Nephron progenitor cell (in vitro differentiated cells): ENCODE results near the gene RPEL1.

ENCODE experiments used
- DNase-seq: peaks from one replicate; pipeline ENCODE4 v3.0.0; 2021
- H3K27ac Mint-ChIP-seq: 2 replicates; pipeline ENCODE4 v1.8.0; 2021; ENCODE audit warnings: mild to moderate bottlenecking, moderate library complexity, mixed read lengths
- H3K27me3 Mint-ChIP-seq: 2 replicates; pipeline ENCODE4 v1.8.0; 2021; ENCODE audit warnings: mild to moderate bottlenecking, low read depth, mixed read lengths; ENCODE audit not compliant: poor library complexity
- H3K36me3 Mint-ChIP-seq: 2 replicates; pipeline ENCODE4 v1.8.0; 2021; ENCODE audit warnings: low read depth, mixed read lengths
- H3K4me1 Mint-ChIP-seq: 2 replicates; pipeline ENCODE4 v1.8.0; 2021; ENCODE audit warnings: mixed read lengths
- H3K4me3 Mint-ChIP-seq: 2 replicates; pipeline ENCODE4 v1.8.0; 2021; ENCODE audit warnings: mild to moderate bottlenecking, moderate library complexity, mixed read lengths
- H3K9me3 Mint-ChIP-seq: 2 replicates; pipeline ENCODE4 v1.8.0; 2021; ENCODE audit warnings: mild to moderate bottlenecking, moderate library complexity, mixed read lengths
- CTCF ChIP-seq: fragments of 200-600 bp; sonication (generic); IDR thresholded peaks from 2 replicates; pipeline ENCODE4 v1.5.0; 2021; ENCODE audit warnings: antibody characterized with exemption

RPEL1 gene

GRCh38 chr10:103231047-103231551, 14.6 kb upstream of the RPEL1 start:
- no peak for DNase-seq

GRCh38 chr10:103232131-103232673, 13.5 kb upstream of the RPEL1 start:
- Mint-ChIP-seq H3K27ac (no peak overlapping the region), H3K4me3 (no peak overlapping the region), H3K27me3 (peaks cover 3% of the 10 kb centered on the region), H3K36me3 (no peaks in the 10 kb centered on the region), H3K4me1 (no peaks in the 10 kb centered on the region), H3K9me3 (peaks cover 13% of the 10 kb centered on the region)
- DNase-seq, result no peak
- no peak for TF ChIP-seq CTCF

More at GRCh38 chr10:103231047-103231551, 14.6 kb upstream of the RPEL1 start:
- Mint-ChIP-seq H3K9me3 (peaks cover 8% of the 10 kb centered on the region), H3K4me1 (no peaks in the 10 kb centered on the region), H3K27ac (peak overlapping the region; percentile 29), H3K36me3 (no peaks in the 10 kb centered on the region), H3K4me3 (no peak overlapping the region), H3K27me3 (peaks cover 3% of the 10 kb centered on the region)
- no peak for TF ChIP-seq CTCF

GRCh38 chr10:103232772-103233488, 12.8 kb upstream of the RPEL1 start:
- H3K36me3 Mint-ChIP-seq, result no peaks in the 10 kb centered on the region
- H3K4me1 Mint-ChIP-seq, result no peaks in the 10 kb centered on the region
- TF ChIP-seq CTCF, result no peak
- H3K27ac Mint-ChIP-seq, result no peak overlapping the region
- H3K27me3 Mint-ChIP-seq, result peaks cover 3% of the 10 kb centered on the region
- DNase-seq, result no peak
- no peak overlapping the region for H3K4me3 Mint-ChIP-seq
- H3K9me3 Mint-ChIP-seq, result peaks cover 13% of the 10 kb centered on the region

GRCh38 chr10:103235775-103236174, 9.9 kb upstream of the RPEL1 start:
- Mint-ChIP-seq H3K27ac (no peak overlapping the region), H3K9me3 (peaks cover 13% of the 10 kb centered on the region), H3K4me1 (peaks cover 6% of the 10 kb centered on the region), H3K36me3 (no peaks in the 10 kb centered on the region), H3K4me3 (no peak overlapping the region), H3K27me3 (no peaks in the 10 kb centered on the region)
- TF ChIP-seq CTCF, result no peak
- no peak for DNase-seq

GRCh38 chr10:103238506-103239252, 7.0 kb upstream of the RPEL1 start:
- TF ChIP-seq CTCF, result no peak
- Mint-ChIP-seq H3K27me3 (no peaks in the 10 kb centered on the region), H3K27ac (peak overlapping the region; percentile 68), H3K9me3 (peaks cover 13% of the 10 kb centered on the region), H3K4me3 (no peak overlapping the region), H3K36me3 (no peaks in the 10 kb centered on the region), H3K4me1 (peaks cover 13% of the 10 kb centered on the region)
- DNase-seq, result no peak
